Hematopoietic multipotent progenitor cell treated with erythropoietin and hydrocortisone succinate and interleukin-3 and kit ligand, for 8 days (in vitro differentiated cells): Measurements from ENCODE around the gene ENTR1.

Experiments used
- DNase-seq: peaks from one replicate; pipeline ENCODE4 v3.0.0-alpha.2; 2015

ENTR1 gene

GRCh38 chr9:136358888-136359287 lies 51.5 kb downstream of the ENTR1 start:
- no peak for DNase-seq

- DNase-seq = no peak
Measured at GRCh38 chr9:136358016-136358415, 52.4 kb downstream of the ENTR1 start.

GRCh38 chr9:136357202-136357725 lies 53.1 kb downstream of the ENTR1 start:
- no peak for DNase-seq

GRCh38 chr9:136355616-136356557 lies 54.5 kb downstream of the ENTR1 start:
- no peak for DNase-seq

- DNase-seq = no peak
Measured at GRCh38 chr9:136354592-136355085, 55.8 kb downstream of the ENTR1 start.

GRCh38 chr9:136353757-136354488 lies 56.5 kb downstream of the ENTR1 start:
- no peak for DNase-seq

- DNase-seq = no peak
Measured at GRCh38 chr9:136353088-136353487, 57.3 kb downstream of the ENTR1 start.

- DNase-seq = no peak
Measured at GRCh38 chr9:136352682-136353081, 57.7 kb downstream of the ENTR1 start.
